Lower leg skin (tissue), 4 donors: ENCODE data around the gene NCAPG2. TPM values are rescaled to one million over a fixed set of nuclear protein-coding genes. Genes with fewer than 3 reads are reported as not detected.
A peak's percentile ranks its signal among the peaks of the same experiment; 100 is the strongest.

Source experiments
- DNase-seq, 2 donors: peaks; one replicate each; pipeline ENCODE4 v3.0.0-alpha.2; 2019; ENCODE audit warnings: low spot score in 2 of 2
- H3K4me3 ChIP-seq: fragments of 200-600 bp; sonication (generic); 2 replicates; pipeline ENCODE4 v1.5.1; 2017; ENCODE audit warnings: mild to moderate bottlenecking, low read depth; ENCODE audit not compliant: poor library complexity, severe bottlenecking
- CTCF ChIP-seq, 3 donors: fragments of 450-650 bp; IDR thresholded peaks; one replicate each; pipeline ENCODE4 v1.5.1; 2016; ENCODE audit warnings: antibody characterized with exemption in 3 of 3, mild to moderate bottlenecking in 3 of 3, moderate library complexity in 2 of 3
- POLR2A ChIP-seq, 2 donors: fragments of 450-650 bp; IDR thresholded peaks; one replicate each; pipeline ENCODE4 v1.6.1; 2016 to 2017; ENCODE audit warnings: antibody characterized with exemption in 2 of 2, mild to moderate bottlenecking in 1 of 2, moderate library complexity in 1 of 2
- WGBS, 2 donors: methylation state at CpG; one replicate each; pipeline ENCODE4 v1.1.5; 2018; 5-methylcytosine and 5-hydroxymethylcytosine counted together
- intact Hi-C: fragments of 100-400 bp; cut with DNase I; formaldehyde crosslinking; loops from one replicate; pipeline ENCODE4 v1.15.0; 2023; ENCODE audit warnings: low total_unique reads
- total RNA-seq, 4 donors: library from RNA; depleted of rRNA; stranded (reverse); fragments of >200 nt; gene quantifications; one replicate each; pipeline ENCODE4 v1.1.0, GENCODE V29; 2016

NCAPG2 gene
- total RNA-seq, 4 donors from 2014 or later, result 5.2 to 9.7 (median 6.1) TPM

DNA sequence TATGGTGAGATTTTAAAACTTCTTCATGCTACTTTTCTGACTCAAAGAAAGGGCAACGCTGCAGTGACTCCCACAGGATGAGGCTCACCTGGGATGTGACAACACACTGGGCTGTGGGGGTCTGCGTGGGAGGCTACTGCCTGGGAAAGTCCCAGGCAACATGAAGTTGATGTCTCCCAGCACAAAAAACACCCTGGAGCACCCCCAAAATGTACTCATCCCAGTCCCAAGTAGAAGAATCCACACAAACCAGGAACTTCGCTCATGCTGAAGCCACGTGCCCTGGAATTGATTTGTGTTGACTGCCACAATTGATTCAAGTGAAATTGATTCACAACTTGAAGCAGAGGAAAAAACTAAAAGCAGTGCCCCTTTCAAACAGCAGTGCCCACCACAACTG lies 92.1 kb downstream of the NCAPG2 start:
- DNase-seq, result no peak
- TF ChIP-seq POLR2A (IDR thresholded peaks at IDR 0.05), result no peak
- TF ChIP-seq CTCF (IDR thresholded peaks at IDR 0.05), result no peak
- intact Hi-C loops, result no loop called here
- H3K4me3 ChIP-seq, result no peak overlapping the region
- 95 to 97% methylated on average over 4 of the region's 4 CpGs for WGBS, 2 donors

DNA sequence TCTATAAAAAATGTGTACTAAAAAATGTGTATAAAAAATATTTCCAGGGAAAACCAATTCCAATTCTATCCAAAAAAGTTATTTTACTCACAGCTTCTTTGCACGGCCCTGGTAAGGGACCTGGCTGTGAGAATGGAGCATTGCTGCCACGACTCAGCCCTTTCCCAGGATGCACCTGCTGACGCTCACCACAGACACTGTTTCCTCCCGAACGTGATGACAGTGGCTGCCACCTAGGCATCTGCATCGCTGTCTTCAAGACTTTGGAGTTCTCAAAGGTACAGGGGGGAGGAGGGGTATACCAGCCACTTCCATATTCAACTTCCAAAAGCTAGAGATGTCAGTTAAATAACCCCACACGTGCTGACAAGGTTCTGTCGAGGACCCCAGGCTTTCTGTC lies 93.1 kb downstream of the NCAPG2 start:
- H3K4me3 ChIP-seq, result no peak overlapping the region
- 78 to 79% methylated on average over 8 of the region's 8 CpGs for WGBS, 2 donors
- intact Hi-C loops, result no loop called here
- no peak for DNase-seq
- TF ChIP-seq CTCF (IDR thresholded peaks at IDR 0.05) (no peak), POLR2A (IDR thresholded peaks at IDR 0.05) (no peak)

GRCh38 chr7:158609313-158609974 lies 95.2 kb downstream of the NCAPG2 start:
- 83 to 86% methylated on average over 7 of the region's 7 CpGs for WGBS, 2 donors
- intact Hi-C loops, result no loop called here
- TF ChIP-seq CTCF (IDR thresholded peaks at IDR 0.05) (no peak), POLR2A (IDR thresholded peaks at IDR 0.05) (no peak)
- peak in 1 of 2 donors; percentile 12 for DNase-seq
- no peak overlapping the region for H3K4me3 ChIP-seq

DNA sequence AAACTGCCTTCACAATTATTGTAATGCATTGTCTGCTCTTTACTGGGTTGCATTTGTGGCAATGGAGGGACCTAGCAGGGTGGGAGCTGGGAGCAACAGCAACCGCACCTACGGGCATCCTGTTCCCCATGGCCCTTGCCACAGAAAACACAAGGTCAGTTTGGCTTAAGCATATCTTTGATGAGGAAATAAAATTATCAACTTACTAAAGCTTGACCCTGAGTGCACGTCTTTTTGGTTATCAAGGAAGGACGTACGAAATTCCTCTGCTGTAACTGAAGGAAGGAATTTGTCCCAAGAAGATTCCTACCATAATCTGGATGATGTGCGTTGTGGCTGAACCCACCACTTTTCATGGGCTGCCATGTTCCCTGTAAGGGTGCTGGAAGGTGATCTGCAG lies 97.0 kb downstream of the NCAPG2 start:
- WGBS, 2 donors, result 96 to 97% methylated on average over 6 of the region's 6 CpGs
- DNase-seq, result no peak
- no peak overlapping the region for H3K4me3 ChIP-seq
- no peak for TF ChIP-seq POLR2A (IDR thresholded peaks at IDR 0.05)
- no peak for TF ChIP-seq CTCF (IDR thresholded peaks at IDR 0.05)
- intact Hi-C loops, result no loop called here

- 94 to 95% methylated on average over 17 to 18 of the region's 18 CpGs for WGBS, 2 donors
- H3K4me3 ChIP-seq, result no peak overlapping the region
- TF ChIP-seq POLR2A (IDR thresholded peaks at IDR 0.05), result no peak
- TF ChIP-seq CTCF (IDR thresholded peaks at IDR 0.05), result no peak
- DNase-seq, result peak in 1 of 2 donors; percentile 59
- intact Hi-C loops, result no loop called here
Observed at GRCh38 chr7:158606671-158607424, 97.8 kb downstream of the NCAPG2 start.
